ENCODE measurements around the gene MAPKBP1.

GRCh38 chr15:41779662-41780157 is 5.4 kb downstream of the MAPKBP1 start:
- no peak for TF ChIP-seq YY1 (IDR thresholded peaks at IDR 0.05; ENCODE audit: borderline replicate concordance in 1 of 3, control insufficient read depth in 1 of 3, extremely low read depth in 1 of 3, insufficient read depth in 3 of 3, insufficient read length in 1 of 3, insufficient replicate concordance in 2 of 3, low read depth in 1 of 3, low read length in 2 of 3)
- no peak for TF ChIP-seq CBX5 (IDR thresholded peaks at IDR 0.05; ENCODE audit: borderline replicate concordance, low read depth)
- no peak for TF ChIP-seq POLR2AphosphoS5 (IDR thresholded peaks at IDR 0.05; ENCODE audit: control insufficient read depth, insufficient read depth, low read depth, low read length)
- TF ChIP-seq E2F5 (CRISPR knock-in tag; IDR thresholded peaks at IDR 0.05) = no peak
- no peak for TF ChIP-seq FOXP1 (CRISPR knock-in tag; IDR thresholded peaks at IDR 0.05)
- no peak for TF ChIP-seq FOXJ2 (tag; IDR thresholded peaks at IDR 0.05)
- no peak for TF ChIP-seq RNF219 (CRISPR knock-in tag; IDR thresholded peaks at IDR 0.05)

All from K562 (cell line).